IgD-negative memory B cell (primary cell): ENCODE results near the gene LBX1. TPM values are rescaled to one million over a fixed set of nuclear protein-coding genes. Genes with fewer than 3 reads are reported as not detected.
A peak's percentile ranks its signal among the peaks of the same experiment; 100 is the strongest.

Experiments
- H3K27ac Mint-ChIP-seq, 3 donors: one replicate each; pipeline ENCODE4 v1.8.0; 2020 to 2022; ENCODE audit warnings: mild to moderate bottlenecking in 3 of 3, mixed read lengths in 3 of 3, moderate library complexity in 1 of 3
- H3K27me3 Mint-ChIP-seq: one replicate; pipeline ENCODE4 v1.8.0; 2021; ENCODE audit warnings: mixed read lengths
- H3K36me3 Mint-ChIP-seq: one replicate; pipeline ENCODE4 v1.8.0; 2020; ENCODE audit warnings: mild to moderate bottlenecking, mixed read lengths
- H3K4me1 Mint-ChIP-seq, 3 donors: one replicate each; pipeline ENCODE4 v1.8.0; 2020 to 2022; ENCODE audit warnings: mixed read lengths in 3 of 3, mild to moderate bottlenecking in 1 of 3
- H3K4me3 Mint-ChIP-seq, 4 donors: one replicate each; pipeline ENCODE4 v1.8.0; 2020 to 2022; ENCODE audit warnings: mild to moderate bottlenecking in 4 of 4, mixed read lengths in 4 of 4, moderate library complexity in 3 of 4
- H3K9me3 Mint-ChIP-seq, 3 donors: one replicate each; pipeline ENCODE4 v1.8.0; 2020 to 2021; ENCODE audit warnings: mixed read lengths in 3 of 3, mild to moderate bottlenecking in 1 of 3
- polyA plus RNA-seq: library from polyadenylated mRNA; unstranded; fragments of 300-500 nt; fragmentation: Illumina TruSeq; gene quantifications from one replicate; pipeline ENCODE4 v1.2.3, GENCODE V29; 2021

LBX1 gene
- polyA plus RNA-seq, 1 donor from 2014 or later = not detected

- Mint-ChIP-seq H3K27me3 (peaks cover 19% of the 10 kb centered on the region), H3K4me1 (no peaks in the 10 kb centered on the region), H3K36me3 (no peaks in the 10 kb centered on the region), H3K9me3 (peaks cover 5 to 9% (median 5%) of the 10 kb centered on the region in 3 donors), H3K27ac (no peak overlapping the region), H3K4me3 (peak overlapping the region in 1 of 4 donors; percentile 22)
These were observed 28.2 kb upstream of the LBX1 start for GRCh38 chr10:101257491-101257890.

DNA sequence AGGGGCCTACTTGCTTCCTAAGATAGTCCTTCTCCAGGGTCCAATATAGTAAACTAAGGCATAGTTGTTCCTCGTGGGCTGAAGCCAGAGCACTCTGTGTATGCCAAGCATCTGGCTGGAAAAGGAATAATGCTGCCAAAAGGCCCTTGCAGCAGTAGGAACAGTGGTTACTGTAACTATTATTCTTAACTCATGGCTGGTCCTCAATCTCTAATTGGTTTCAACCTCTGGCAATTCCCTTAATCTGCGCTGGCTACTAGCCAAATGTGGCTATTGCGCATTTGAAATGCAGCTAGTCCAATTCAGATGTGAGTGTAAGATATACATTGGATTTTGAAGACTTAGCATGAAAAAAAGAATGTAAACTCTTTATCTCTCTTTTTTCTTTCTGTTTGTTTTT lies 27.8 kb upstream of the LBX1 start:
- Mint-ChIP-seq H3K9me3 (peaks cover 5 to 9% (median 5%) of the 10 kb centered on the region in 3 donors), H3K4me1 (no peaks in the 10 kb centered on the region), H3K36me3 (no peaks in the 10 kb centered on the region), H3K4me3 (peak overlapping the region in 1 of 4 donors; percentile 22), H3K27ac (no peak overlapping the region), H3K27me3 (peaks cover 16% of the 10 kb centered on the region)

GRCh38 chr10:101256387-101256786 lies 27.1 kb upstream of the LBX1 start:
- Mint-ChIP-seq H3K4me1 (no peaks in the 10 kb centered on the region), H3K4me3 (no peak overlapping the region), H3K9me3 (peaks cover 5 to 9% (median 5%) of the 10 kb centered on the region in 3 donors), H3K36me3 (no peaks in the 10 kb centered on the region), H3K27ac (no peak overlapping the region), H3K27me3 (peaks cover 17% of the 10 kb centered on the region)

DNA sequence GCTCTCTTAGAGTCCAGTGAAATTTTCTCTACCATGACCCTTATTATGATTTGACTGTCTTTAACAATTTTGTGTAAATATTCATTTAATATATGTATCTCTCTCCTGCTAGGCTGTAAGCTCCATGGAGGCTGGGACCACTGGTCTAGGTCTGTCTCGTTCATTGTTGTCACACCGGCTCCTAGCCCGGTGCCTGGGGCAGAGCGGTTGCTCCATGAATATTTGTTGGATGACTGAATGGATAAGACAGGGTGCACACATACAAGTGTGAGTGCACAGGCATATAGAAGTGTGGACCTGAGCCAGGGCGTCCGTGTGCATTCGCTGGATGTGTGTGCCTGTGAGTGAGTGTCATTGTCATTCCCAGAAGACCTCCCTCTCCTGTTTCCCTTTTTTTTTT lies 20.9 kb upstream of the LBX1 start:
- no peak overlapping the region for H3K4me3 Mint-ChIP-seq
- no peaks in the 10 kb centered on the region for H3K4me1 Mint-ChIP-seq
- no peak overlapping the region for H3K27ac Mint-ChIP-seq
- no peaks in the 10 kb centered on the region for H3K36me3 Mint-ChIP-seq
- peaks cover 27% of the 10 kb centered on the region for H3K27me3 Mint-ChIP-seq
- H3K9me3 Mint-ChIP-seq = peaks cover 0 to 1% (median 0%) of the 10 kb centered on the region in 3 donors

GRCh38 chr10:101249171-101249581 lies 19.9 kb upstream of the LBX1 start:
- Mint-ChIP-seq H3K4me3 (no peak overlapping the region), H3K27ac (no peak overlapping the region), H3K9me3 (peaks cover 0 to 1% (median 0%) of the 10 kb centered on the region in 3 donors), H3K27me3 (peaks cover 27% of the 10 kb centered on the region), H3K36me3 (no peaks in the 10 kb centered on the region), H3K4me1 (no peaks in the 10 kb centered on the region)

GRCh38 chr10:101246639-101247038 lies 17.4 kb upstream of the LBX1 start:
- Mint-ChIP-seq H3K4me1 (no peaks in the 10 kb centered on the region), H3K27me3 (peaks cover 25% of the 10 kb centered on the region), H3K4me3 (no peak overlapping the region), H3K36me3 (peaks cover 3% of the 10 kb centered on the region), H3K9me3 (peaks cover 0 to 1% (median 0%) of the 10 kb centered on the region in 3 donors), H3K27ac (no peak overlapping the region)

DNA sequence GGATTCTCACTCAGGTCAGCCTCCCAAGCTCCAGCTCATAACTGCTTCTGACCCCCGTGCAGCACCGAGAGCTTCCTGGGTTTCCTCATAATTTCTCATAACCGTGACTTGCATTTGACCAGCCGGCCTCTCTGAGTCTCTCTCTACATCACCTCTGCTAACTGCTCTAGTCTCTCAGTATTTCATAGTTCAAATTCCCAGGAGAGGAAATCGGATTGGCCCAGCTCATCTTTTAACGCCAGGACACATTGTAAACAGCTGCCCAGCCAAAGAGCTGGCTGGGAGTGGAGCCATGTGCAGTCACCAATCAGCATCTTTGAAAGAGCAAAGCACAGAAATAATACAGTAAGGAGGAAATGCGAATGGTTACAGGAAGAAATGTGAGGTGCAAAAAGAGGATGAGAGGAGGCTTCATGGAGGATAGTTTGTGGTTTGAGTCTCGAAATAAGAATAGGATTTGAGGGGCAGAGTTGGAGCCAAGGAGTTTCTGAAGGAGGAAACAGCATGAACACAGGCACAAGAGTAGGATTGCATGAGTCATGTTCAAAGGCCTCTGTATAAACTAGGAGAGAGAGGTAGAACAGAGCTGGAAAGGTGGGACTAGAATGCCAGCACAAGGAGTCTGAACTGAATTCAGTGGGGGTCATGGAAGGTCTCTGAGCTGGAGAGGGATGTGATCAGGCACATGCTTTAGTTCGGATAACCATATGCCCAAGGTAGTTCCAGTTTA lies 15.2 kb upstream of the LBX1 start:
- Mint-ChIP-seq H3K9me3 (peaks cover 0 to 1% (median 0%) of the 10 kb centered on the region in 3 donors), H3K27ac (no peak overlapping the region), H3K4me3 (no peak overlapping the region), H3K4me1 (no peaks in the 10 kb centered on the region), H3K27me3 (peaks cover 22% of the 10 kb centered on the region), H3K36me3 (peaks cover 3% of the 10 kb centered on the region)

DNA sequence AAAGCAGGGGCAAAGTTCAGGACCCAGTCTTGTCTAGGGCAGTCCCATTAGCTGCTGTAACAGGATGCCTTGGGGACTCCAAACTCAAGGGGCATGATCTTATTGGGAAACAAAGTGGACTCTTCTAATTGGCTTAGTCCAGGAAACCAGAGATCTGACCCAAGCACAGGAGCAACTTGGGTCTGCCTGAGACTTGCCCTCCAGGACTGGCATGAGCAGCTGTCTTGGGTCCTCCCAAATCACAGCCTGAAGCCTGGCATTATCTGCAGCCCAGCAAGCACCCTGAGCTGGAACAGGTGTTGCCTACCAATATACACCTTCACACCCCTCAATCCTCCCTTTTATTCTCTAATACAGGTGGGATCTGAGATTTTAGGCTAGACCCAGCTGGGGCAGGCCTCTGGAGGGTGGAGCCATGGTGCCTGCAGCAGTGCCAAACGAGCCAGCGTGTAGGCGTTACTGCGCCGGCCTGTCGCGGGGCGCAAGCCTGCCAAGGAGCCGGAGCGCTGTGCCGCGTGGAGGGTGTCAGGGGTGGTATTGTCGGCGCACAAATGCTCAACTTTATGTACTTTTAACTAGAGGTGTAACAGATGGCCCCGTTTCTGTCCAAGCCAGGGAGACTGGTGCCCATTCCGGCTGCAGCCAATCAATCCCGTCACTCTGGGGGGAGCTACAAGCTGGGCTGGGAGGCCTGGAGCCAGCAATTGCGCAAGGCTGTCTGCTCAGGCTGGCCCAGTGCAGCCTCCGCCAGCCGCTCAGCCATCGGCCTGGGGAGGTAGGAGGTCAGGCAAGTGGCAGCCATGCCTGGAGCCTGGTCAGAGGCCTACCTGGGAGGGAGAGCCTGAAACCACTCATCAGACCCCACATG lies 12.8 kb upstream of the LBX1 start:
- Mint-ChIP-seq H3K4me3 (no peak overlapping the region), H3K27ac (no peak overlapping the region), H3K4me1 (peaks cover 4% of the 10 kb centered on the region in 3 donors), H3K9me3 (peaks cover 0 to 4% (median 0%) of the 10 kb centered on the region in 3 donors), H3K27me3 (peaks cover 38% of the 10 kb centered on the region), H3K36me3 (peaks cover 3% of the 10 kb centered on the region)

- H3K4me1 Mint-ChIP-seq = peaks cover 4 to 5% (median 5%) of the 10 kb centered on the region in 3 donors
- peaks cover 49% of the 10 kb centered on the region for H3K27me3 Mint-ChIP-seq
These were observed 9.5 kb upstream of the LBX1 start for GRCh38 chr10:101238732-101239105.

GRCh38 chr10:101237982-101238731 lies 8.9 kb upstream of the LBX1 start:
- Mint-ChIP-seq H3K9me3 (peaks cover 0 to 3% (median 0%) of the 10 kb centered on the region in 3 donors), H3K4me1 (peaks cover 4 to 5% (median 5%) of the 10 kb centered on the region in 3 donors), H3K27me3 (peaks cover 53% of the 10 kb centered on the region), H3K4me3 (peak overlapping the region in 1 of 4 donors; percentile 87), H3K36me3 (peaks cover 3% of the 10 kb centered on the region), H3K27ac (peak overlapping the region in 2 of 3 donors; percentile 34 to 80)

More at GRCh38 chr10:101238732-101239105, 9.5 kb upstream of the LBX1 start:
- H3K9me3 Mint-ChIP-seq = peaks cover 0 to 3% (median 0%) of the 10 kb centered on the region in 3 donors
- H3K27ac Mint-ChIP-seq = no peak overlapping the region
- no peak overlapping the region for H3K4me3 Mint-ChIP-seq
- H3K36me3 Mint-ChIP-seq = peaks cover 3% of the 10 kb centered on the region

GRCh38 chr10:101237081-101237981 lies 8.1 kb upstream of the LBX1 start:
- Mint-ChIP-seq H3K27ac (peak overlapping the region; percentile 34 to 80 (median 72)), H3K4me3 (peak overlapping the region in 3 of 4 donors; percentile 12 to 87 (median 69)), H3K27me3 (peaks cover 60% of the 10 kb centered on the region), H3K9me3 (peaks cover 0 to 3% (median 0%) of the 10 kb centered on the region in 3 donors), H3K4me1 (peaks cover 4 to 5% (median 5%) of the 10 kb centered on the region in 3 donors), H3K36me3 (no peaks in the 10 kb centered on the region)

DNA sequence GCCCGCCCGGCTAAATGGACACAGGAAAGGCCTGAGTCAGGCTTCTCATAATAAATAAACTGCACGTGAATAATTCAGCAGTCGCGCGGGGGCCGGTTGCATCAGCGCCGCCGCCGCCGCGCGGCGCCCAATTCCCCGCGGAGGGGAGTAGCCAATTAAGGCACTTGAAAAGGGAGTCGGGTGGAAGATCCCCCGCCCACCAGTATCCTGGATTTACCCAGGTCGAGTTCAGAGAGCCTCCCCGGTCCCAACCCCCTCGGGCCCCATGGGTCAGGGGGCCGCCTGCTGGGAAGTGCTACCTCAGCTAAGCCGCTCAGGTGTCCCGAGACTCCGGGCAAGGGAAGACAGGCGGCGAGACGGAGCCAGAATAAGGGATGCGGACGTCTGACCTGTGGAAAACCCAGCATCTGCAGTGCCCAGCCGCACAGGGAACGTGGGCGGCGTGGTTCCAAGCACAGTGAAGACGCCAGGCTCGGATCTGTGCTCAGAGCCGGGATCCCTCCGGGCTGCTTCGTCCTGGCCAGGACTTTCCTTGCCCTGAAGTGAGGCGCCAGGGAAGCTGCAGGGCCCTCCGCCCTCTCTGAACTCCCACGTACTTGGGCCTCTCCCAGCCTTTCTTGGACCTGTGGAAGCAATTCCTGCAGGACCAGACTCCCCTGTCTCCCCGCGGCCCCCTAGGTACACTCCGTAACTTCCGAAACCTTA lies 7.3 kb upstream of the LBX1 start:
- peak overlapping the region in 1 of 3 donors; percentile 31 for H3K27ac Mint-ChIP-seq
- H3K4me1 Mint-ChIP-seq = peaks cover 4 to 5% (median 5%) of the 10 kb centered on the region in 3 donors
- H3K9me3 Mint-ChIP-seq = peaks cover 0 to 3% (median 0%) of the 10 kb centered on the region in 3 donors
- peaks cover 67% of the 10 kb centered on the region for H3K27me3 Mint-ChIP-seq
- no peaks in the 10 kb centered on the region for H3K36me3 Mint-ChIP-seq
- peak overlapping the region in 3 of 4 donors; percentile 11 to 87 (median 78) for H3K4me3 Mint-ChIP-seq

GRCh38 chr10:101235766-101236165 lies 6.5 kb upstream of the LBX1 start:
- H3K4me1 Mint-ChIP-seq = peaks cover 5% of the 10 kb centered on the region in 3 donors
- H3K9me3 Mint-ChIP-seq = peaks cover 0 to 3% (median 0%) of the 10 kb centered on the region in 3 donors
- peaks cover 75% of the 10 kb centered on the region for H3K27me3 Mint-ChIP-seq
- H3K4me3 Mint-ChIP-seq = peak overlapping the region in 2 of 4 donors; percentile 11 to 33
- no peaks in the 10 kb centered on the region for H3K36me3 Mint-ChIP-seq
- H3K27ac Mint-ChIP-seq = no peak overlapping the region
